ENCODE data around the gene TRPV6.

Gene TRPV6

DNA sequence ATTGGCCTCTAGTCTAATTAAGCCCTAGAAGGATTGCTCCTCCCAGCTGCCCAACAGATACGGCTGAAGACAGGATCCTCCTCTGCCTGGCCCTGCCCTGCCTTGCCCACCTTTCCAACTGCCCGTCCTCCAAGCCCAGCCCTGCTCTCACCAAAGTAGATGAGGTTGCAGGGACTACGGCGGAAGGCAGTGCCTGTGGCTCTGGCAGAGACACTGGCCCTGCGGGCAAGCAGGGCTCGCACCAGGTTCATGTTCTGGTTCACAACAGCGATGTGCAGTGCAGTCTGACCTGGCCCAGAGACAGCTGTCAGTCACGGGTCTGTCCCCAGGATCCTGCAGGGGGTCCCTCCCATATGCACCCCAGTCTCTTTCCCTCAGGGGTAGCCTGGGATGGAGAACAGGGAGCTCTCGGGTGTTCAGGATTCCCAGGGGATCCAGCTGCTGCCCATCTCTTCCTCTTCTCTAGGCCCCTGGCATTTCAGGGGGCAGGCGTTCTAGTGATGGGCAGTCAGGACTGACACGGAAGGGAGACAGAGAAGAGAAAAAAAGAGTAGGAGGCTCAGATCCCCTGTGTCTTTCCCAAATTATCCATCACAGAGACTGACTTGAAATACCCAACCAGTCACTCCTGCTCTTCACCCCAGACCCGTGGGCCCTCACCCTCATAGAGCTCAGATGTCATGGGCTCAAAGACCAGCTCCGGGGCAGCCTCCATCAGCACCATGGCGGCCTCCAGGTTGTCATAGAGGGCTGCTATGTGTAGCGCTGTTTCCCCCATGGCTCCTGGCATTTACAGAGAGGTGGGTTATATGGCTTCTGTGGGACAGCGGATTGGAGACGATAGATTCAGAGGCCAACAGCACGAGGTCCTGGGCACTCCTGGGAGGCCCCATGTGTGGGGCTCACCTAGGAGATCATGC is 8.3 kb downstream of the TRPV6 start:
- Histone ChIP-seq H3K27ac (ENCODE audit: insufficient read depth, low read length, poor library complexity, severe bottlenecking) (no peak overlapping the region), H3K27me3 (replicated peaks; ENCODE audit: control insufficient read depth, insufficient read depth, low read length, poor library complexity, severe bottlenecking) (no peaks in the 10 kb centered on the region), H3K36me3 (ENCODE audit: control insufficient read depth, insufficient read depth, low read length) (no peaks in the 10 kb centered on the region), H3K9me3 (ENCODE audit: control insufficient read depth, low read length) (no peaks in the 10 kb centered on the region), H3K4me3 (ENCODE audit: insufficient read depth, low read depth, low read length, poor library complexity, severe bottlenecking) (no peak overlapping the region), H3K4me1 (ENCODE audit: control insufficient read depth, insufficient read depth, low read length, poor library complexity, severe bottlenecking) (no peaks in the 10 kb centered on the region)
- DNase-seq: no peak

DNA sequence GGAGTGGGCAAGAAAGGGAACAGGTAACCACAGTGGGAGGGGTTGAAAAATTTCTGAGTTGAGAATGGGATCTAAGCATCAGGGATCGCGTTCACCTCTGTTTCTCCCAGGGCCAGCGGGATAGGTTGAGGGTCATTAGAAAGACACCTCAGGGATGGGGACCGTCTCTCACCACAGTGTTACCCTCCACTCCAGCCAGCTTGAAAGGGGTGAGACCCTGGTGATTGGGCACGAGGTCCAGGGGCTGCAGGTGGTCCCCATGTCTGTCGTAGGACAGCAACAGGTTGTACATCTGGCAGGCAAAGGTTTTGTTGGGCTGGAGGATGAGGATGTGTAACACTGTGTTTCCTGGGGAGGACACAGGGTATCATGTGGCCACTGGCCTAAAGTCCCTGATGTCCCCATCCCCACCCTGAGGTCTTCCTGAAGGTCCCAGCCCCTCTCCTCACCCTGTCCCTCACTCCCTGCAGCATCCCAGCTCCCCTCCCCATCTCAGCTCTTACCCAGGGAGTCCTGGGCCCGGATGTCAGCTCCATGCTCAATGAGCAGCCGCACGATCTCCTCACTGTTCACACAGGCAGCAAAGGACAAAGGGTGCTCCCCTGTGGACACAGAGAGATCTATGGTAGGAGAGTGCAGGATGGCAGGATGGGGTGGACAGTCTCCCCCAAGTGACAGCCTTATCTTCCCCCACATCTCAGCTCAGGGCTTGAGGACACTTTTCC is 9.1 kb downstream of the TRPV6 start:
- H3K27ac ChIP-seq (ENCODE audit: insufficient read depth, low read length, poor library complexity, severe bottlenecking): no peak overlapping the region
- no peak for DNase-seq
- no peaks in the 10 kb centered on the region for H3K27me3 ChIP-seq (replicated peaks; ENCODE audit: control insufficient read depth, insufficient read depth, low read length, poor library complexity, severe bottlenecking)

DNA sequence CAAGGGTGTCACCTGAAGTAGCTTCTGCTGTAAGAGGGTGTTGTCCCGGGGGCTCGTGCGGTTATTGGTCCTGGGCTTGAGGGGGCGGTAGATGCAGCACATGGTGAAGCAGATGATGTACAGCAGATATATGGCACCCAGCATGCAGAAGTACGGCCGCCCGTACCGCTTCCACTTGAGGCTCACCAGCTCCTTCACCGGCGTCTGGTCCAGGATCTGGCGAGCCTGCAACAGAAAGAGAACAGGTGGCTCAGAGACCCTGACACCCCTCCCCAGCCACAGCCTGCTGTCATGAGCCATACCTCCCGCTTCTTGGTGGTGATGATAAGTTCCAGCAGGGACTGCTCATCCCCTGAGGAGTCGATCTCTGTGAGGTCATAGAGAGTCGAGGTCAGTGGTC is 10.1 kb downstream of the TRPV6 start:
- Histone ChIP-seq H3K36me3 (ENCODE audit: control insufficient read depth, insufficient read depth, low read length) (no peaks in the 10 kb centered on the region), H3K27ac (ENCODE audit: insufficient read depth, low read length, poor library complexity, severe bottlenecking) (no peak overlapping the region), H3K4me1 (ENCODE audit: control insufficient read depth, insufficient read depth, low read length, poor library complexity, severe bottlenecking) (no peaks in the 10 kb centered on the region), H3K9me3 (ENCODE audit: control insufficient read depth, low read length) (no peaks in the 10 kb centered on the region), H3K4me3 (ENCODE audit: insufficient read depth, low read depth, low read length, poor library complexity, severe bottlenecking) (no peak overlapping the region), H3K27me3 (replicated peaks; ENCODE audit: control insufficient read depth, insufficient read depth, low read length, poor library complexity, severe bottlenecking) (no peaks in the 10 kb centered on the region)
- DNase-seq: no peak

More for the DNA sequence above, 9.1 kb downstream of the TRPV6 start:
- Histone ChIP-seq H3K4me3 (ENCODE audit: insufficient read depth, low read depth, low read length, poor library complexity, severe bottlenecking) (no peak overlapping the region), H3K4me1 (ENCODE audit: control insufficient read depth, insufficient read depth, low read length, poor library complexity, severe bottlenecking) (no peaks in the 10 kb centered on the region), H3K36me3 (ENCODE audit: control insufficient read depth, insufficient read depth, low read length) (no peaks in the 10 kb centered on the region), H3K9me3 (ENCODE audit: control insufficient read depth, low read length) (no peaks in the 10 kb centered on the region)

DNA sequence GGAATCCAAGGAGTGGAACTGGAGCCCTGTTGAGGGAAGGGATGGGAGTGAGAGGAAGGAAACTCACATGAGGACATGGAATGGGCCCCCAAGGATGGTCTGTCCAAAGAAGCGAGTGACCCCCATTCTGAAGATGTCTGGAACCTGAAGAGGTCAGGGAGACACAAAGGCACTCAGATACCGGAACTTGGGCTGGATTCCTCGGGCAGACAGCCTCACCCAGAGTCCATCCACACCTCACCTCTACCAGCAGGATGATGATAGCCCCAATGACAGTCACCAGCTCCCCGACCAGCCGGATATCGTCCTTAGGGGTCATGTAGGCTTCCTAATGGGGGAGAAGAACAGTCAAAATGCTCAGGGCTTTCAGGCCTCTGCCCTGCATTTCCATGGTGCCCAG is 10.7 kb downstream of the TRPV6 start:
- DNase-seq: no peak
- H3K4me3 ChIP-seq (ENCODE audit: insufficient read depth, low read depth, low read length, poor library complexity, severe bottlenecking): no peak overlapping the region
- no peaks in the 10 kb centered on the region for H3K9me3 ChIP-seq (ENCODE audit: control insufficient read depth, low read length)
- H3K4me1 ChIP-seq (ENCODE audit: control insufficient read depth, insufficient read depth, low read length, poor library complexity, severe bottlenecking): no peaks in the 10 kb centered on the region
- no peaks in the 10 kb centered on the region for H3K36me3 ChIP-seq (ENCODE audit: control insufficient read depth, insufficient read depth, low read length)
- H3K27ac ChIP-seq (ENCODE audit: insufficient read depth, low read length, poor library complexity, severe bottlenecking): no peak overlapping the region
- H3K27me3 ChIP-seq (replicated peaks; ENCODE audit: control insufficient read depth, insufficient read depth, low read length, poor library complexity, severe bottlenecking): no peaks in the 10 kb centered on the region

DNA sequence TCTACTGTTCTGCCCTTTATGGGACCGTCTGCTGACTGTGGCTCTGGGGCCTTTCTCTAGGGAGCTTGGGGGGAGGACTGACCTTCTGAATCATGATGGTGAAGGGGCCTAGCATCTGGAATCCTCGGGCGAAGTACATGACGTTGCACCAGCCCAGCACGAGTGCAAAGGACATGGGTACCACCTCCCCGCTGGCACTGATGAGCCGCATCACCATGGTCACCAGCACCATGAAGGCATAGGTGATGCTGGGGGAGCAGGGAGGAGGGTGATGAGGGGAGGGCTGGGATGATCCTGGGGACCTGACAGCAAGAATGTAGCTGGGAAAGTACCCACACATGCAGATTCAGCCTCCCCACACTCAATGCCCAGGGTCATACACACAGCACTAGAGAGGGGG is 11.1 kb downstream of the TRPV6 start:
- no peak overlapping the region for H3K4me3 ChIP-seq (ENCODE audit: insufficient read depth, low read depth, low read length, poor library complexity, severe bottlenecking)
- no peaks in the 10 kb centered on the region for H3K9me3 ChIP-seq (ENCODE audit: control insufficient read depth, low read length)
- no peak for DNase-seq
- no peaks in the 10 kb centered on the region for H3K4me1 ChIP-seq (ENCODE audit: control insufficient read depth, insufficient read depth, low read length, poor library complexity, severe bottlenecking)
- H3K27me3 ChIP-seq (replicated peaks; ENCODE audit: control insufficient read depth, insufficient read depth, low read length, poor library complexity, severe bottlenecking): no peaks in the 10 kb centered on the region
- H3K36me3 ChIP-seq (ENCODE audit: control insufficient read depth, insufficient read depth, low read length): no peaks in the 10 kb centered on the region
- no peak overlapping the region for H3K27ac ChIP-seq (ENCODE audit: insufficient read depth, low read length, poor library complexity, severe bottlenecking)

DNA sequence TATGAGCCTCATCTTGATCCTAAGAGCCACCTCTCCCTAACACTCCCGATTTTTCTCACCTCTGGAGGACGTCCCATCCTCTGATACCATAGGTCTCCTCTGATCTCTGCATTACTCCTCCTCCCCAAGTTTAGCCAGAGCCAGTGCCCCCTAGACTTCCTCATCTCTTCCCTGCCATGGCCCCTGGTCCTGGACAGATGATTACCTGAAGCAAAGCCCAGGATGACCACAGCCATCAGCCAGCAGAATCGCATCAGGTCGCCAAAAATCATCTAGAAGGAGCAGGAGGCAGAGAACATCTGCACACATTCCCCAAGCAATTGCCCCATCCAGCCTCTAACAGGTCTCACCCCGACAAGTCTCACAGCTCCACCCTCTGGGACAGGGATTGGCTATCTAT is 11.7 kb downstream of the TRPV6 start:
- DNase-seq: no peak
- H3K9me3 ChIP-seq (ENCODE audit: control insufficient read depth, low read length): no peaks in the 10 kb centered on the region
- H3K36me3 ChIP-seq (ENCODE audit: control insufficient read depth, insufficient read depth, low read length): peaks cover under 1% of the 10 kb centered on the region
- H3K27me3 ChIP-seq (replicated peaks; ENCODE audit: control insufficient read depth, insufficient read depth, low read length, poor library complexity, severe bottlenecking): no peaks in the 10 kb centered on the region
- H3K27ac ChIP-seq (ENCODE audit: insufficient read depth, low read length, poor library complexity, severe bottlenecking): no peak overlapping the region
- H3K4me3 ChIP-seq (ENCODE audit: insufficient read depth, low read depth, low read length, poor library complexity, severe bottlenecking): no peak overlapping the region
- no peaks in the 10 kb centered on the region for H3K4me1 ChIP-seq (ENCODE audit: control insufficient read depth, insufficient read depth, low read length, poor library complexity, severe bottlenecking)

DNA sequence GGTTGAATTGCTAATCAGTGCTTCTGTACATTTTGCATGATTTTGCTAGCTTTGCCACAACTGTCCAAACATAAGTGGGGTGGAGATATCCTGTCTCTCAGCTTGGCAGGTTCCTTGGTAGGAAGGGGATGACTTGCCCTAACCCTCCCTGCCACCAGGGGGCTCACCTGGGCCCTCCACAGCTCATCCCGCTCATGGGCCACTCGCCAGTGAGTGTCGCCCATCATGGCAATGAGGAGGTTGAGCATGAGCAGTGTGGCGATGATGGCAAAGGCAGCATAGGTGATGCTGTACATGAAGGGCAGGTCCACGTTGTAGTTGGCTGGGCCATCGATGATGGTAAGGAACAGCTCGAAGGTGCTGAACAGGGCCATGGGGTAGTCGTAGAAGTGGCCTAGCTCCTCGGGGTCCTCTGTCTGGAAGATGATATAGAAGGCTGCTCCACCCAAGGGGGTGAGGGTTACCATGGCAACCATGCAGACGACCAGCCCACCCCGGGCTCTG is 12.2 kb downstream of the TRPV6 start:
- H3K27ac ChIP-seq (ENCODE audit: insufficient read depth, low read length, poor library complexity, severe bottlenecking): no peak overlapping the region
- H3K27me3 ChIP-seq (replicated peaks; ENCODE audit: control insufficient read depth, insufficient read depth, low read length, poor library complexity, severe bottlenecking): no peaks in the 10 kb centered on the region
- no peaks in the 10 kb centered on the region for H3K9me3 ChIP-seq (ENCODE audit: control insufficient read depth, low read length)
- no peak for DNase-seq
- H3K4me3 ChIP-seq (ENCODE audit: insufficient read depth, low read depth, low read length, poor library complexity, severe bottlenecking): no peak overlapping the region
- H3K4me1 ChIP-seq (ENCODE audit: control insufficient read depth, insufficient read depth, low read length, poor library complexity, severe bottlenecking): no peaks in the 10 kb centered on the region
- peaks cover 4% of the 10 kb centered on the region for H3K36me3 ChIP-seq (ENCODE audit: control insufficient read depth, insufficient read depth, low read length)

DNA sequence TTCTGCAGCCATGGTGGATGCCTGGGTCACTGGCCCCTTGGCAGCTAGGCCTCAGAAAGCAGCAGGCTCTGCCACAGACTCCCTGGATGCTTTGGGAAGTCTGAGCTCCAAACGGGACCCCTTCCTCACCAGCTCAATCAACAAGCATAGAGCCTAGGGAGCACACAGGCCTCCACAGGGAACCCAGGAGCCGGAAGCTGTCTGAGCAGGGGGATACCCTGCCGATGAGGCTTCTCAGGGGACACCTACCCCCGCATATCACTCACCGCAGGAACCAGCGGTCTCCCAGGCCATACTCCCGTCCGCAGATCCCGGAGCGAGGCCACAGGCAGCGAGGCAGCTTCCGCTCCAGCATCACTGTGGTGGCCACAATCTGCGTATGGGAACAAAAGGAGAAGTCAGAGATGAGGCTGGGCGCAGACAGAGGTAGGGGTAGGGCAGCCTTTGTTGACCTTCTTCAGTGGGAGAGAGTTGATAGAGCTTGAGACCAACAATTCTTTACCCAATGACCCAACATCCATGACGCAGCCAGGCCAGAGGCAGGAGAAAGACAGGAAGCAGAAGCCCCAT is 13.4 kb downstream of the TRPV6 start:
- no peak for DNase-seq
- Histone ChIP-seq H3K36me3 (ENCODE audit: control insufficient read depth, insufficient read depth, low read length) (peaks cover 4% of the 10 kb centered on the region), H3K4me3 (ENCODE audit: insufficient read depth, low read depth, low read length, poor library complexity, severe bottlenecking) (no peak overlapping the region), H3K9me3 (ENCODE audit: control insufficient read depth, low read length) (no peaks in the 10 kb centered on the region), H3K27me3 (replicated peaks; ENCODE audit: control insufficient read depth, insufficient read depth, low read length, poor library complexity, severe bottlenecking) (no peaks in the 10 kb centered on the region), H3K27ac (ENCODE audit: insufficient read depth, low read length, poor library complexity, severe bottlenecking) (no peak overlapping the region), H3K4me1 (ENCODE audit: control insufficient read depth, insufficient read depth, low read length, poor library complexity, severe bottlenecking) (no peaks in the 10 kb centered on the region)

DNA sequence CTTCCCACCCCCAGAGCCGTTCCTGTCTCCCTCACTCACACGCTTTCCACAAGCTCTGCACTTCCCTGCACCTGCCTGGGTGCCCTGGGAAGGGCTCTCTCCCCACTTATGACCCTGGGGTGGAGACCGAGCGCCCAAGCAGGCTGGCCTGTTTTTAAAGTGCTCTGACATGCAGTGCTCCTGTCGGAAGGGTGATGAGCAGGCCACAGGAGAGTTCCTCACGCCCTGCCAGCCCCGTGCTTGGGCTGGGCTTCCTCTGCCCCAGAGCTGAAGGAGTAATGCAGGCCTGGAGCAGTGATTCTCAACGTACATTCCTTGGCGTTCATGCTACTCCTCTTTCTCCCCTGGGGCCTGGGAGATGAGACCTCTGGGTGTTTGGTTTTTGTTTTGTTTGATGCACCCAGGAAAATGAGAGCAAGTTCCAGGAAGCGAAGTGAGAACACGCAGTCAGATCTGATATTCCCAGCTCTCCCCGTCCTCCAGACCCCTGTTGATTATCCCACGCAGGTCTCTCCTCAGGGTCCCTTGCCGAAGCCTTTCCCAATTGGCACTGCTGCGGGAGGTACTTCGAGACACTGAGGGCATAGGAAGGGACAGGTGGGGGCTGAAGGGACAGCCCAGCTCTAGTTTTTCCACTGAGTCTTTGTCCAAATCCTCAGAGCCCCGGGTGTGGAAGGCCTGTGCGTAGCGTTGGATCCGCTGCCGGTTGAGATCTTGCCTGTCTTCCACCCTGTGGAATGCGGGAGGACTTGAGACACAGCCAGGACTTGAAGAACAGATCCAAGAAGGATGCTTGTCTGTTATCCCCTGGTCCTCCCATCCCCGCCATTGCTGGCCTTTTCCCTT is 14.1 kb downstream of the TRPV6 start:
- DNase-seq: no peak
- Histone ChIP-seq H3K36me3 (ENCODE audit: control insufficient read depth, insufficient read depth, low read length) (peaks cover 4% of the 10 kb centered on the region), H3K4me1 (ENCODE audit: control insufficient read depth, insufficient read depth, low read length, poor library complexity, severe bottlenecking) (no peaks in the 10 kb centered on the region), H3K9me3 (ENCODE audit: control insufficient read depth, low read length) (no peaks in the 10 kb centered on the region), H3K4me3 (ENCODE audit: insufficient read depth, low read depth, low read length, poor library complexity, severe bottlenecking) (no peak overlapping the region), H3K27ac (ENCODE audit: insufficient read depth, low read length, poor library complexity, severe bottlenecking) (no peak overlapping the region), H3K27me3 (replicated peaks; ENCODE audit: control insufficient read depth, insufficient read depth, low read length, poor library complexity, severe bottlenecking) (no peaks in the 10 kb centered on the region)
